HG03159 (cell line): Measurements from ENCODE around the gene ALPK3.
"Not testable (repeated sequence)": the region's sequence is repeated elsewhere in the genome, so short reads cannot be mapped to it uniquely, and the experiment has no call there.

Experiments
- ATAC-seq: cut with Tn5 transposase; IDR thresholded peaks from one replicate; pipeline ENCODE4 v1.9.1; 2021; ENCODE audit warnings: mild to moderate bottlenecking, moderate library complexity; ENCODE audit not compliant: unreplicated experiment

ALPK3 gene

DNA sequence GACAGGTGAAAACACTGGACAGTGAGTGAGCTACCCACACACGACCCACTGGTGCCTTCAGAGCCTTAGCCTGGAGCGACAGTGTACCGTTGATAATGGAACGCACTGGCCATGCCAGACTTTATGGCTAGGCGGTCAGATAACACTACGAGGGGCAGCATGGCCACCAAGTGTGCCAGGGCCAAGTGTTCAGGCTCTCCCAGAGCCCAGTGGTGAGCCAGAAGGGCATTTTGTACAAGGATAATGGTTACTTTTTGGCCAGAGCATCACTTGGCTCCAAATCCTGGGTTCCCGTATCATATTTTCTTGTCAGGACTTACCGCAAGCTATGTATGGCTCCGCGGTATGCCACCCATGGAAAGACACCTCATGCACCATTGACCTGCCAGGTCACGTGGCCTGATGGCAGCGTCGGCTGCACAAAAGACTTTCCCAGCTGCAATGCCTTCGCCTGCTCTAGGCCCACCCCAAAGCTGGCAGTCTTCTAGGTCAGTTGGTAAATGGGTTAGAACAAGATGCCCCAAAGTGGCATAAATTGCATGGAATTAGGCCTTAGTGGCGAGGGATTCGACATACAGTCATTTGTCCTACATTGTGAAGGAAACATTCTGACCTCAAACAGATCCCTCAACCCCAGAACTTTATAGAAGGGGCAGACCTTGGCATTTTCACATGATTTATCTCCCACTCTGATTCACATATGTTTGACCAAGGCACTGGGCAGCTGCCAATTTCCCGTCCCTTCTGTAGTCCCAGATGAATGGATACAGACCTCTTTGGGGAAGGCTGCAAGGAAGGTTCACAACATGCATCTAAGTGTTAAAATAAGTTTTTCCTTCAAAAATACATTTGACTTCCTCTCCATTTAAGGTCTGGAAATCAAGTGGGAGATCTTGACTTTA lies 55.1 kb downstream of the ALPK3 start:
- ATAC-seq = no peak

DNA sequence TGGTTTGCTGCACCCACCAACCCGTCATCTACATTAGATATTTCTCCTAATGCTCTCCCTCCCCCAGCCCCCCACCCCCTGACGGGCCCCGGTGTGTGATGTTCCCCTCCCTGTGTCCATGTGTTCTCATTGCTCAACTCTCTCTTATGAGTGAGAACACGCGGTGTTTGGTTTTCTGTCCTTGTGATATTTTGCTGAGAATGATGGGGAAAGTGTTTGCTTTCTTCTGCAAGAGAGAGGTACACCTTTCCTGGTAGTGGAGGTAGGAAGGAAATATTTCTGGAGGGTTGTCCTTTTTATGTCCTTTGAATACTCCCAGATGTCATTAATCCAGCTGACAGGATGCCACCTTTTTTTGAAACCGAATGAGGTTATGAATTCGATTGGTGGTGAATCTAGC lies 56.8 kb downstream of the ALPK3 start:
- no peak for ATAC-seq

DNA sequence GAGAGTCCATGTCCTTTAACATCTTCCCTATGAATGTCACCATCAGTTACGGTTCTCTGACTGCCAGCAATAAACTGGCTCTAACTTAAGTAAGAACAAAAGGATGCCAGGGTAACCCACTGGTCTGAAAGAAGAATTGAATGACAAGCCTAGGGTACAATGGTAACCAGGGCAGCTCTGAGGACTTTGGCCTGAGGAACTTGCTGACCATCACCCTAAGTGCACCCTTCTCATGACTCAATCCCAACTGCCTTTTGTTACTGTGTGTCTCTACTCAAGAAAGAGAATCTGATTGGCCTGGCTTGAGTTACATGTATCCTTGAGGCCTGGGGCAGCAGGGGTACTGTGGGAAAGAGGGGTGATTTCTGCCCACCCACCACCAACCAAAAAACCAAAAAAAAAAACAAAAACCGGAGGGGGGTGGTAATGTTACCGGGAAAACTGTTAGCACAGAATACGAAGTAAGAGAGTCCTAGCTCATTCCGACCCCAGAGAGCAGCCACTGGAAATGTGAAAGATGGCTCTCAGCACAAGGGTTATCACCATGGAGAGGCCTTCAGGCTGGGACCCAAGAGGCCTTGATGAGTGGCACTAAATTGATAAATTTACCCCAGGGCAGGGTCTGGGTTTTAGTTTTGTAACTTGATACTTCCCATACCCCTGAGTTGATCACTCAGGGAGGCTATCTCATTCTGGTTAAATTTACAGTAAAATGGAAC lies 58.0 kb downstream of the ALPK3 start:
- ATAC-seq = no peak

DNA sequence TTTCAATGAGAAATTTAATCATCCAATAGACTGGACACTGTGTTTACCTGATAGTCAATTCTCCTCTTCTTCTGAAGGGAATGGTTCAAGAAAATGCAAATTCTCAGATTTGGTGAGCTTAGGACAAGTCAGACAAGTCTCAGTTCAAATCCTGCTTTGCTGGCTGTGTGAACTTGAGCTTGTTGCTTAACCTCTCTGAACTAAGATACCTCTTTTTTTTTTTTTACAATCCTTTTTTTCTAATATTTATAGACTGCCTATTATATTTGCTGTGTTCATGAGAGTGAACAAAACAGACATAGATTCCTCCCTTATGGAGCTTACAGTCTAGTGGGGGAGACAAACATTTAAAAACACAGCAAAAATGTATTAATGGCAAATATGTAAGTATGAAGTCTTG lies 59.1 kb downstream of the ALPK3 start:
- ATAC-seq = no peak

GRCh38 chr15:84877701-84878100 lies 60.5 kb downstream of the ALPK3 start:
- not testable (repeated sequence) for ATAC-seq

GRCh38 chr15:84878504-84878903 lies 61.3 kb downstream of the ALPK3 start:
- no peak for ATAC-seq

- no peak for ATAC-seq
Measured at GRCh38 chr15:84879088-84879780, 62.1 kb downstream of the ALPK3 start.

DNA sequence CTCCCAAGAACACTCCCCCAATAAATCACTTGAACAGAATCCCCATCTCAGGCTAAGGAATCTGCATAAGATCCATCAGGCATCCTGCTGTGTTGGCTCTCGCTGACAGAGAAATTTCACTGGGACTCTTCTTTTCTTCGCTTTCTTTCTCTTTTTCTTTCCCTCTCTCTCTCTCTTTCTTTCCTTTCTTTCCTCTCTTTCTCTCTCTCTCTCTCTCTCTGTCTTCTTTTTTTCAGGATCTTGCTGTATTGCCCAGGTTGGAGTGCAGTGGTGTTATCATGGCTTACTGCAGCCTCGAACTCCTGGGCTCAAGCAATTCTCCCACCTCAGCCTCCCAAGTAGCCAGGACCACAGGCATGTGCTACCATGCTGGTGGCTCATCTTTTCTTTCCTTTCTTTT lies 62.9 kb downstream of the ALPK3 start:
- ATAC-seq = no peak

- ATAC-seq = no peak
Measured at GRCh38 chr15:84880822-84881519, 63.8 kb downstream of the ALPK3 start.

- ATAC-seq = no peak
Measured at GRCh38 chr15:84881520-84881830, 64.3 kb downstream of the ALPK3 start.

DNA sequence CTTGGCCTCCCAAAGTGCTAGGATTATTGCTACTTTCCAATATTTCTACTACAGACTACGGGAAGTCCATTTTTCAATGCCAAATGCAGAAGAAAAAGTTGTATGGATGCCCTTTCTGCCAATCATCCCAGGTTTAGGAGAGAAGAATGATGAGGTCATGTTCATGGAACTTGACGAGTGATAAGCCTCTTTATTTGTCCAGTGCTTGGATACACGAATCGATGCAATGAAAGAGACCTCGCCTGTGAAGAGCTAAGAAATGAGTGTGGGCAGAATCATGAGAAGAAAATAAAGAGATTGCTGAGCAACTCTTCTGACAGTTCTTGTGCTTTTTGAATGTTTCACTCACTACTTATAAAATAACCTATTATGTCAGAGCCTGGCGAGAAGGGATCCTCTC lies 66.3 kb downstream of the ALPK3 start:
- ATAC-seq = no peak

GRCh38 chr15:84883916-84884781 lies 67.0 kb downstream of the ALPK3 start, which contains the start of gene SLC28A1:
Gene SLC28A1, plus strand, starts transcription at chr15:84884662. Its CDS starts 3,099 bp downstream, at chr15:84887761.
- no peak for ATAC-seq

DNA sequence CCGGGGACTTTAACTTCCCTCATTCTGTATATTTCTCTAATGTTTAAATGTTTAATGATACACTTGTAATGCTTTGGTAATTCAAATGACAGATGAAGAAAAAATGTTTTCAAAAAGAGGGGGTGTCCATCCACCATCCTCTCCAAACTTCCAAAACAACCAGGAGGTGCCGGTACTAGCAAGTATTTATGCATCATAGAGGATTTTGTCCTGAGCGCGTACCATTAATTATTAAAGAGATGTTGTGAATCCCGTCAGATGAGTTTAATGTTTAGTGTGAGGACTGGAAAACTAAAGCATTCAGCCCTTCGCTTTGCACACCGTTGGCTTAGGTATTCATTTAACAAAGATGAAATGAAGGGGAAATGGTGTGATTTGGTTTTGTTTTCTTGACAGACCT lies 68.6 kb downstream of the ALPK3 start:
- ATAC-seq = no peak

DNA sequence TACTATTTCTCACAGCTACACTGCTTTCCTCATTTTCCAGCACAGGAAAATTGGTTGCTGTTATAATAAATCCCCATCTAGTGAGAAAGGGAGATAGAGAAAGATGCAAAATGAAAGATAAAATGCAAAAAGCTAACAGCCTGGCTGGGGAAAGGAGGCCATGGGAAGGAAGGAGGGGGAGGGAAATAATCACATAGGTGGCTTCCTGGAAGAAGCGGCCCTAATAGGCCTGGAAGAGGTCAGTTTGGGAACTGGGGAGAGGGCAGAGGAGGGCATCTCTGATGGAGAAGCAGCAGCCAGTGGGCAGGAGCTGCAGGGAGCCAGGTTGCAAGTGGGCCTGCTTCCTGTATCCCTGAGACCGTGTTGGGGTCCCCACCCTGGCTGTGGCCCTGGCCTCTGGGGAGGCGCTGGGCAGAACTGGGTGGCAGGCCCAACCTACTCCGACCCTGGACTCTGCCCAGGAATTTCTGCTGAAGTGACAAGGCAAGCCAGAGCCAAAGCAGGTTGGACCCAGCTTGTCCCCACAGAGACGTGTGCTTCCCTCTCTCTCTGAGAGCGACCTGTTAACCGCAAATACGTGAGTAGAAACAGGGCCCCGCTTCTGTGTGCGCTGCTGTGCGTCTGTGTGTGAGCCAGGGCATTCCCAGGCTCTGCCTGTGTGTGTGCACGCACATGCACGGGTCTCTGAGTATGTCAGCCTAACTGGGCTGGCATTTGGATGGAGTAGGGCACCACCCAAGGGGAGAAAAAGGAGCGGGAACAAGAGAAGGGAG lies 69.2 kb downstream of the ALPK3 start:
- no peak for ATAC-seq

DNA sequence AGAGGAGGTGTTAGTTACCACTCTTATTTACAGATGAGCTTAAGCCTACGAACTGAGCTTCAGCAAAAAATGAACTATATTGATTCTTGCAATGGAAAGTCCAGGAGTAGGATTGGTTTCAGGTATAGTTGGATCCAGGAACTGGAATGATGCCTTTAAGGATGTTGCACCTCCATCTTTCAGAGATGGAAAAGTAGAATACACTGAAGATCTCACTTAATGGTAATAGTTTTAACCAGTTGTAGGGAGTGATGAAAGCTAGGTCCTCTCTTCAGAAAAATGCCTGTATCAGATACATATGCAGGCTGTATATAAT lies 69.8 kb downstream of the ALPK3 start:
- ATAC-seq = no peak

DNA sequence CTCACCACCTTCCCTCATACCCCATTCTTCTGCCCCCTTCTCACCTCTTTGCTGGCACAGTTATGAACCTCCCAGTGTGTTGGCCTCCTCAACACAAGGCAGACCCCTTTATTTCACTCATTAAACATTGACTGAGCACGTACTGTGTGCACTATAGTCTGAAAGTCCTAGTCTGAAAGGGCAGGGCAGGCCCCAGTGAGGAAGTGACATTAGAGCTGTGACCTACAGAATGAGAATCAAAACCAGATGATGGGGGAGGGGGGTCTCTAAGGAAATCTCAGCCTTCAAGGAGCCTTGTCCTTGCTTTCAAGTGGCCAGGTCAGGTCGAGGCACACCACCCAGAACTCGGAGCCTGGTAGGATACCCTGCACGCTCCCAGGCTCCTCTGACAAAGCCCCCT lies 70.8 kb downstream of the ALPK3 start:
- no peak for ATAC-seq

GRCh38 chr15:84888639-84889038 lies 71.5 kb downstream of the ALPK3 start:
- ATAC-seq = no peak

GRCh38 chr15:84889313-84889990 lies 72.3 kb downstream of the ALPK3 start:
- ATAC-seq = no peak
